Urothelium cell line (cell line): Measurements from ENCODE around the gene PPL.
A peak's percentile ranks its signal among the peaks of the same experiment; 100 is the strongest.
"Not testable (repeated sequence)": the region's sequence is repeated elsewhere in the genome, so short reads cannot be mapped to it uniquely, and the experiment has no call there.

Experiments
- DNase-seq: peaks from one replicate; pipeline ENCODE4 v3.0.0; 2011; ENCODE audit warnings: low spot score, mixed read lengths
- FAIRE-seq: peaks from 2 replicates; lab custom pipeline; 2011; peaks lifted over from hg19 to GRCh38; lab: Jason Lieb, UNC

PPL gene

DNA sequence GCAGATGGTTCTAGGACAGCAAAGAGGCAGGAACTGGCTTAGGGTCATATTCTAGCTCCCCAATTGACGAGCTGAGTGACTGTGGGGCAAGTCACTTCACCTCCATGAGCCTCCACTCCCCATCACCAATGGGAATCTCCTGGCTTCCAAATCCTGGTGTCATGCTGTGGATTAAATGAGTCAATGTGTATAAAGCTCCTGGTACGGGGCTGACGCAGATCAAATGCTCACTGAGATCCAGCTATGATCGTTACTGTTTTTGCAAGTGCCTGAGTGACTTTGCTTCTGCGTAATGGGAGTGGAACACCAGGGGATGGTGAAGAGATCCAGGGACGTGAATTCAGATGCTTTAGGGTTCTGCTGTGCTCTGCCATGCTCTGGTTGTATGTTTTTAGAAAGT is 23.6 kb upstream of the PPL start:
- FAIRE-seq, result no peak
- no peak for DNase-seq

DNA sequence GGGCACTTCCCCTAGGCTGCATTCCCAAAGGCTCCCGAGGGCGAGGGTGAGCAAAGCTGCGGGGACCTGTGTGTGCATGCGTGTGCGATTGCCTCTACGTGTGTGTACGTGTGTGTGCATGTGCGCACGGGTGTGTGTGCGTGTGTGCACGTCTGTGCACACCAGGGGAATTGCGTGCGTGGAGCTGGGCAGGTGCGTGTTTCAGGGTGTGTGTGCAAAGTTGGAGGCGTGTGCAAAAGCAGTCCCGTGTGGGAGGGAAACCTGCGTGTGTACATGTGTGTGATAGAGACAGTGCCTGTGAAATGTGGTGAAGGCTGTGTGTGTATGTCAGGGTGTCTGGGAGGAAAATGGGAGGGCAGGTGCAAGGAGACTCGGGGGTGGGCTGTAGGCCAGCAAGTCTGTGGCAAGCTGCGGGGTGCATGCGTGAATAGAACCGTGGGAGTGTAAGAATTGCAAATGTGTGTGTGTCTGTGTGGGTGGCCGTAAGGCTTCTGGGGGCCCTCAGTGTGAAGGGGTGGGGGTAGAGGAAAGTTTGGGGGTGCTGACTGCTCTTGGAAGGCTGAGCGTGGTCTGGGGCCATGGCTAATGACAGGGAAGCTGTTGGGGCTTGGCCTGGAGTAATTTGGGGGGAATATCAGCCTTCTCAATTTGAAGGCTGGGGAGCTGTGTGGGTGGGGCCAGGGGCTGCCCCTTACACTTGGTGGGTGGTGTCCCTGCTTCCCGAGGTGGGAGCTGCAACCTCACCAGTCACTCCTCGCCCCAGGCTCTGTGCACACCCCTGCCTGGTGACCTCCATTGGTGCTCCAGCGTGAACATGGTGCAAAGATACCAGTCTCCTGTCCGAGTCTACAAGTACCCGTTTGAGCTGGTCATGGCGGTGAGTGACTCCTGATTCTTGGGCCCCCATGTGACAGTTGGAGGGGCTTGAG is 21.8 kb upstream of the PPL start:
- FAIRE-seq (peak; percentile 87), DNase-seq (no peak)

DNA sequence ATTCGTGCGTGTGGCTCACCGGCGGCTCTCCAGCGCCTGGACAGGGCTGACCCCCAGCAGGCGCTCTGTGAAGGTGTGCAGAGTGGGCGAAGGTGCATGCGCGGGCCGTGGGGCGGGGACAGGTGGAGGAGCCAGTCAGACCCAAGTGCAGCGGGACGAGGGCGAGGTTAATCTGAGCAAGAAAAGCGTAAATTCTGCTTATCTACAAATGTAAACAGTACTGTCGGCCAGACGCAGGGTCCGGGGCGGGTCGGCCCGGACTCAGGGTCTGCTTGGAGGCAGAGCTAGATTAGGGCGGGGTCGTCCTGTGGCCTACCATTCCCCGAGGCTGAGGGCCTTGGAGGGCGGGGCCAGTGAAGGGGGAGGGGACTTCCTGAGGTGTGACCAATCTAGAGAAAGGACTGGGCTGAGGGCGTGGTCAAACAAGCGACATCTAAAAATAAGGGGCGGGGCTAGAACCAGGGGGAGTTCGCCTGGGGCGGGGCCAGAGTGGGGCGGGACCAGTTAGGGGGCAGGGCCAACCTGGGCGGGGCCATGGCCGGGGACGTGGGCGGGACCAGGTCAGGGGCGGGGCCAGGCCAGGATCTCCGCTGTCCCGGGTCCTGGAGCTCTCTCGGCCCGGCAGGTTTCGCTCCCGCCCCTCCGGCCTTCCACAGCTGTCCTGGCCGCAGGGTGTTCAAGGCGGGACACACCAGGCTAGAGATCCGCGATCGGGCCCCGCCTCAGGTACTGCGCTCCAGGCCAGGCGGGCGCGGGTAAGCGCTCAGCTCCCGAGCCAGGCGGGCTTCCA is 21.0 kb upstream of the PPL start, which contains the start of gene SEC14L5:
TSS of gene SEC14L5 (plus strand) at position 611 of the 790 bp plus-strand sequence. CDS start 994 bp downstream, outside the sequence.
- DNase-seq, result peak; percentile 98
- peak; percentile 92 for FAIRE-seq

DNA sequence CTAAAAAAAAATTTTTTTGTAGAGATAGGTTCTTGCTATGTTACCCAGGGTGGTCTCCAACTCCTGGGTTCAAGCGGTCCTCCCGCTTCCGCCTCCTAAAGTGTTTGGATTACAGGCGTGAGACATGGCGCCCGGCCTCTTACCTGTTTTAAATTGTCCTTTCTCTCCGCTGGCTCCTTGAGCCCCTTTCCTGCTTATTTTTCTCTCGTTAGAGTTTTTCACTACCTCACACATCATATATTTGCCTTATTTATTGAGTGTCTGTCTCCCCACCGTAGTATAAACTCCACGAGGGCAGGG is 20.4 kb upstream of the PPL start:
- FAIRE-seq, result no peak
- DNase-seq, result no peak

DNA sequence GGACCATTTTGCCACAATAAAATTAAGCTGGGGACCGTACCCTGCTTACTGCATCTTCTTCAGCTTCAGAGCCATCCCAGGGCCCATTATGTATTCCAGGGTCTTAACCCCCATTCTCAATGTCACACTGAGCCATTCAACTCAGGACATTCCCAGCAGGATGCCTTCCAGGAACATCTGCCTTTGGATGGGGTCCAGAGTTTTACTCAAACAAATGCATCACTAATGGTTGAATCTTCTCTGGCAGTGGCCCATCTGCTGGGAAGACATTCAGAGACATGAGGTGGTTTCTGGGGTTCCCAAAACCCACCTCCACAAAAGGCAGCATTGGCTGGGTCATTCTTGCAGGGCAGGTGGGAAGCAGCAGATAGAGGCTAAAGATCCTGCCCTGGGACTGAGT is 17.8 kb upstream of the PPL start:
- FAIRE-seq, result no peak

DNA sequence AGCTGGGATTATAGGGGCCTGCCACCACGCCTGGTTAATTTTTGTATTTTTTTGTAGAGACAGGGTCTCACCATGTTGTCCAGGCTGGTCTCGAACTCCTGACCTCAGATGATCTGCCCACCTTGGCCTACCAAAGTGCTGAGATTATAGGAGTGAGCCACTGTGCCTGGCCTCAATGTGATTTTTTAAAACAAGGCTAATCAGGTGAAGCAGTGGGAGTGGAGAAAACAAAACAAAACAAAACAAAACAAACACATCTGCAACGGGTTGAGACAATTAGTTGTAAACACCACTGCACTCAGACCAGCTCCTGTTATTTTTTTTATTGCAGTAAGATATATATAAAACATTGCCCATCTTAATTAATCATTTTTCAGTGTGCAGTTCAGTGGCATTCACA is 14.6 kb upstream of the PPL start:
- not testable (repeated sequence) for FAIRE-seq, DNase-seq

More for the DNA sequence above, 17.8 kb upstream of the PPL start:
- no peak for DNase-seq

DNA sequence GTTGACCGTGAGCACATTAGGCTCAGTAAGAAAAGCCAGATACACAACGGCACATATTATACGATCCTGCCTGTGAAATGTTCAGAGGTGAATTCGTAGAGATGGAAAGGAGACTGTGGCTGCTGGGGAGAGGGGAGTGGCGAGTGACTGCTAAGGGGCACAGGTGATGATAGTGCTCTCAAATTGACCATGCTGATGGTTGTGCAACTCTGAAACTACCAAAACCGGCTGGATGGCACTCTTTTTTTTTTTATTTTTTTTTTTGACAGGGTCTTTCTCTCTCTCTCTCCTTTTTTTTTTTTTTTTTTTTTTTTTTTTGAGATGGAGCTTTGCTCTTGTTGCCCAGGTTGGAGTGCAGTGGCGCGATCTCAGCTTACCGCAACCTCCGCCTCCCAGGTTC is 13.0 kb upstream of the PPL start:
- DNase-seq (no peak), FAIRE-seq (no peak)

DNA sequence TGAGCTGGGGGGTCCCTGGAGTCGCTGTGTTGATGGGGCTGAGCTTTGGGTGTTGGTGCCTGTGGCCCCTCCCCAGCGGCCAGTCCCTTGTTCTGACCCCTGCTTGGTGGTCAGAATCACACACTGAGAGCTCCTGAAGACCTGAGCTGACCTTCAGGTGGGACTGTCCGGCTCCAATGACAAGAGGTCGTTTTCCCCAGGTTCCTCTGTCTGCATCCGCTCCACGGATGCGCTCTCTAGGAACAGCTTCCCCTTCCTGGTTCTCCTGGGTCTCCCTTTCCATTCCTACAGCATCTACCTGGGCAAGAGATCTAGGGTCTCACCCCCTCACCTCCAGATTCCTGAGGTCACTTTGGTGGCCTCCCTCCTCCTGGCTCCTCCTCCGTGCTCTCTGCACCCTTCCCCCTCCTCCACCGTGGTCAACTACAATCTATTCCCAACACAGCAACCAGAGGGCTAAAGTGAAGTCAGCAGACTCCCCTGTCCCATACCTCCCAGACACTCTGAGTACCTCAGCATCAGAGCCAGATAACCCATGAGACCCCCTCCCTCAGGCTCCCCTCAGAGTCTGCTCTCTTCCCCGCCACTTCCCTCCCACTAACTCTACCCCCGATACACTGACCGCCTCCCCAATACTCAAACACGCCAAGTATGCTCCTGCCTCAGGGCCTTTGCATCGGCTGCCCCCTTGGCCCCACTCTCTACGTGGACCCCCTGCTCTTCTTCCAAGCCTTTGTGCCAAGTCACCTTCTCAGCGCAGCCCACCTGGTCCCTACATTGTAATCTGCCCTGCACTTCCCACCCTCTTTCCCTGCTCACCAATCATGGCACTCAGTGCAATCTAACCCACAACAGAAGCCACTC is 12.2 kb upstream of the PPL start:
- DNase-seq (no peak), FAIRE-seq (no peak)

DNA sequence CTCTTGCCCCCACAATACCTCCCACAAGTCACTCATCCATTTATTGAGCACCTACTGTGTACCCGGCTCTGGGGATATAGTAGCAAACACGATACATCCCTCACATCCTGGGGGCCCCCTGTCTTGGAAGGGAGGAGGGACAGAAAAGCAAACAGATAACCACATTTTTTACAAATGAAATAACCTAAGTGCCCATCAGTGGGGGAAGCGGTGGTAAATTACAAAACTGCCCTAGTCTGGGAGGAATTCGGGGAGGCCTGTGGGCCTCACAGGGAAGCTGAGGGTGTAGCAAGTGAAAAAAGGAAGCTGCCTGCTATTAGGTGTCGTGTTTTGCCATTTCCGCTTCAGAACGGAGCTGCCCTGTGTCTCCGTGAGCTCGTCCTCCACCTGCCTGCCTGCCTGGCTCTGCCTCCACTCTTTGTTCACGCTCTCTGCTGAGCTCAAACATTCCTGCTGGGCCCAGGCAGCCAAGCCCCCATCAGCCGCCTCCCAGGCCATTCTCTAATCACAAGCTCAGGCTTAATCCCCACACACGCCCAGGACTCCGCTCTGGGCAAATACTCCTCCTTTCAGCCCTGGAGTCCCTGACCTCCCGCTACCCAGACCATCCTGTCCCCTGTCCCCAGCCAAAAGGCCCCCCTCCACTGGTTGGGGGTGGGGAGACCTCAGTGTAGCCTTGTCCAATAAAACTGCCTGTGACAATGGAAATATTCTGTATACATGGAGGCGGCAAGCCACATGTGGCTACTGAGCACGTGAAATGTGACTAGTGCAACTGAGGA is 11.0 kb upstream of the PPL start:
- peak; percentile 52 for DNase-seq
- peak; percentile 85 for FAIRE-seq

DNA sequence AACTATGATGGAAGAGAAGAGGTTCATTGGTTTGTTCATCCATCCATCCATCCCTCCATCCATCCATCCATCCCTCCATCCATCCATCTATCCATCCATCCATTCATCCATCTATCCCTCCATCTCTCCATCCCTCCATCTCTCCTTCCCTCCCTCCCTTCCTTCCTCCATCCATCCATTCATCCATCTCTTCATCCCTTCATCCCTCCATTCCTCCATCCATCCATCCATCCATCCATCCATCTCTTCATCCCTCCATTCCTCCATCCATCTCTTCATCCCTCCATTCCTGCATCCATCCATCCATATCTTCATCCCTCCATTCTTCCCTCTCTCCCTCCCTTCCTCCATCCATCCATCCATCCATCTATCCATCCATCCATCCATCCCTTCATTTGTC is 10.0 kb upstream of the PPL start:
- DNase-seq (no peak), FAIRE-seq (peak; percentile 5)

DNA sequence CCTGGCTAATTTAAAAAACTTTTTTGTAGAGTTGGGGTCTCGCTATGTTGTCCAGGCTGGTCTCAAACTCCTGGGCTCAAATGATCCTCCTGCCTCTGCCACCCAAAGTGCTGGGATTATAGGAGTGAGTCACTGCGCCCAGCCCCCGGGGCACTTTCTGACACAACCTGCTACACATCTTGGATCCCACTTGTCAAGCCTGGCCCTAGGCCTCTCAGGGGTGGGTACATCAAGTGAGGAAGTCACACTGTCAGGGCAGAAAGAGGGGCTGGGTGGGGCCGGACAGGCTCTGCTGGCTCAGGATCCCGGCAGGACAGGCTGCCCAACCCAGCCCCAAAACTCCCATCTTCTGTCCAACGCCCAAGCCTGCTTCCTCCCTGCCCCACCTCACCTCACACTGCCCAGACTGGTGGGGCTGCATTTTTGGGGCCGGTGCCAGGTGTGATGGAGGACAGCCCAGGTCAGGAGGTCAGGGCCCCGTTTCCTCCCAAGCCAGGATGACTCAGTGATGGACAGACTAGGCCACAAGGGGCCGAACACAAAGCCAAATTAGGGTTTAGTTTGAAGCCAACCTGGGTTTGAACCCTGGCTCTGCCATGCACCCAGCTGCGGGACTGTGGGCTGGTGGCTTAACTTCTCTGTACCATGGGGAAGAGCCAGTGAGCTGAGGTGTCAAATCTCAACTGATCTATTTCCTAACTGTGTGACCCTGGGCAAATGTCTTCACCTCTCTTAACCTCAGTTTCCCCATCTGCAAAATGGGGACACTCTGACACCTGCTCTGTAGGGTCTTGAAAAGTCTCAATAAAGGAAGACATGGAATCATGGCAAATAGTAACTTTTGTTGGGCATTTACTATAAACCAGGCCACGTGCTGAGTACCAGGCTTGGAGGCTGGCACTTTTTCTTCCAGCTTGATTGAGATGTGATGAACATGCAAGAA is 8.9 kb upstream of the PPL start:
- DNase-seq (peak; percentile 63), FAIRE-seq (no peak)

DNA sequence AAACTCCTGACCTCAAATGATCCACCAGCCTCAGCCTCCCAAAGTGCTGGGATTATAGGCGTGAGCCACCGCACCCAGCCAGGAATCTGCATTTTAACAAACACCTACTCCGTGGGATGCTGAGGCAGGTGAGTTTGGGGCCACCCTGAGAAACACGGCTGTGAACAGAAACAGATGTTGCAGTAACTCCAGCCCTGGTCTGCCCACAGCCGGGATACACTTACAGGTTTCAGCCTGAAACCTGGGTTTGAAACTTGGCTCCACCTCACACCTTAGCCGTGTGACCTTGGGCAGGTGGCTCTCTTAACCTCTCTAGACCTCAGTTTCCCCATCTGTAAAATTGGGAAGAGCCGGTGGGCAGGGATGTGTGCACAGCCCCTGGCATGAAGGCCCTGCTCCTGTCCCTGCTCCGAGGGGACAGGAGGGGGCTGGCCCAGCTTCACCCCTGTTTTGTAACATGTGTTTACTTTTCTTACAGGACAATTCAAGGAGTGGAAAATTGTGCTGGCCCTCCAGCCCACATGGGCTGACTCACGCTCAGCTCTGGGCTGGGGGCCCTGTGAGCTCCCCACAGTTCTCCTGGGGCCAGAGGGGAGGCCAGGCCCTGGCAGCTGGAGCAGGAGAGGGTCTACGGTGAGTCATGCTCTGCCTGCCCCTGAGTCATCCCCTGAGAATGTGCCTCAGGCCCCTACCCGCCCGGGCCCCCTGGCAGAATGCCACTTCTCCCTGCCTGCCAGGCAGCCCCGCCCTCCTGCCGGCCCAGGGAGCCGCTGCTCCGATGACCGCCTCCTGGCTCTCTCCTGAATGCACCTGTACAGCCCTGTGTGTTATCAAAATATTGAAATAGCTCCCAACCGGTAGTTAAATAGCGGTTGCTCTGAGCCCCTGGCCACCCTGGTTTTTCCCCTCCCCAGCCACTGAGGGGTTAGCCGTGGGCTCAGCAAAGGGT is 7.7 kb upstream of the PPL start:
- FAIRE-seq (peak; percentile 91), DNase-seq (peak; percentile 97)

DNA sequence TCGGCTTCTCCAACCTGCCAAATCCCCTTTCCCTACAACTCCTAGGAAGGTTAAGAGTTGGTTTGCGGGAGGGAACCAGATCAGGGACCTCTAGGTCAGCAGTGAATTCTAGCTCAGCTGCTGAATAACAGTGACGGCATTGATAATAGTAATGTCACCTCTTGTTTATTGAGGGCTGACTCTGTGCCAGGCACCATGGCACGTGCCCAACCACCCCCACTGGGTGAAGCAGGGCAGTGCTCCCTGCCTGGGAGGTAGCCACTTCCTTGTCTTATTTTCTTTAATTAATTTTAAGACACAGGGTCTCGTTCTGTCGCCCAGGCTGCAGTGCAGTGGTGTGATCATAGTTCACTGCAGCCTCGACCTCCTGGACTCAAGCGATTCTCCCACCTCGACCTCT is 5.5 kb upstream of the PPL start:
- no peak for DNase-seq
- no peak for FAIRE-seq

DNA sequence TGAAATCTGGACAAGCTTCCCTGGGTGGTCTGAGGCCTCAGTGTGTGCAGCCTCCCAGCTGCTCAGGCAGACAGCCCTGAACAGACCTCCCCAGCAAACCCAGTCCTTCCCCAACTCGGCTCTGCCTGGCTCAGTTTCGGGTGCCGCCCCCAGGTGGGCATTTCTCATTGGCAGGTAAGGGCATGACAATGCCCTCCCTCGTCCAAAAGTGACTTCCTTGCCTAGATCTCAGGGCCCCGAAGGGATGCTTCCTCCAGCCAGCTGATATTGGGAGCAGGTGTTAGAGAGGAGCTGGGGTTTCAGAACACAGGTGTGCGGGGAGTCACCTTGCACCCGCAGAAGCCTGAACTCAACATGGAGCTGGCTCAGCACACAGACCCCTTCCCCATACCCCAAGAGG is 3.8 kb upstream of the PPL start:
- FAIRE-seq, result no peak
- DNase-seq, result no peak

DNA sequence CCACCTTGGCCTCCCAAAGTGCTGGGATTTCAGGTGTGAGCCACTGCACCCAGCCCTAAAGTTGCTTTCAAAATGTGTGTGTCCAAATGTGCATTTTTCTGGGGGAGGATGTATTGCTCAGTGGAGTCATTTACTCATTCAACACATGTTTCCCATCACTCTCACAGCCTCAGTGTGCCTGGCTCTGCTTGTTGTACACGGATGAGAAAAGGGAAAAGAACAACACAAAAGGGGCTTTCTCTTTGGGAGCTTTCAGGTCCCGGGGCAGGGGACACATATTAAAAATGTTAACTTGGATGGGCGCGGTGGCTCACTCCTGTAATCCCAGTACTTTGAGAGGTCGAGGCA is 1.7 kb upstream of the PPL start:
- FAIRE-seq, result no peak

DNA sequence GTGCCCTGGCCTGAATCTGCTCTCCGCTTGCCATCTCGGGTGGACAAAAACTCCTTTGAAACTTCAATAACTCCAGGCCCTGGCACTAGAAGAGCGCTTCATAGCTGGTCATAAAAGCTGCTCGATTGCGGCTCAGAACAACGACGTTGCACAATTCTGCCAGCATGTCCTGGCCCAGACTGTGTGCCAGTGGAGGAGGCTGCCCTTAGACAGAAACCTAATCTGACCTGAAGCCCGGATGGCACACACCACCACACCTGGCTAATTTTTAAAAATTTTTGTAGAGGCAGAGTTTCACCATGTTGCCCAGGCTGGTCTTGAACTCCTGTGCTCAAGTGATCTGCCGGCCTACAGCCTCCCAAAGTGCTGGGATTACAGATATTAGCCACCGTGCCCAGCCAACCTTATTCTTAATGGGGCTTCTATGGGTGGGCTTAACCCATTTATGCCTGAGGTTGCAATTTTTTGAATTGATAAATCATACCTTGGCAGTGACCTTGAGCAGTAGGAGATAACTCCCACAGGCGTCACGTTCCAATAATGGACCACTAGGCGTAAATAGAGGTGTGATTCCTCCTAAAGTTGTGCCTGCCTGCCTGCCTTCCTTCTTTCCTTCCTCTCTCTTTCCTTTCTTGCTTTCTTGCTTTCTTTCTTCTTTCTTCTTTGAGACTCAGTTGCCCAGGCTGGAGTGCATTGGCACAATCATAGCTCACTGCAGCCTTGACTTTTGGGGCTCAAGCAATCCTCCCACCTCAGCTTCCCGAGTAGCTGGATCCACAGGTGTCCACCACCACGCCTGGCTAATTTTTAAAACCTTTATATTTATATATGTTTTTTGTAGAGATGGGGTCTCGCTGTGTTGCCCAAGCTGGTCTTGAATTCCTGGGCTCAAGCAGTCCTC is 1.1 kb upstream of the PPL start:
- DNase-seq, result no peak

More for the DNA sequence above, 1.7 kb upstream of the PPL start:
- no peak for DNase-seq

More for the DNA sequence above, 1.1 kb upstream of the PPL start:
- no peak for FAIRE-seq
